HCT116 (cell line): Measurements from ENCODE around the gene FCMR.

ENCODE experiments used
- POLR2AphosphoS5 ChIP-seq: IDR thresholded peaks from 2 replicates; pipeline ENCODE4 v1.6.1; 2011; ENCODE audit warnings: mild to moderate bottlenecking, low read depth, low read length, moderate library complexity
- ZNF274 ChIP-seq: fragments of 200-500 bp; sonication (Bioruptor generic); IDR thresholded peaks from 2 replicates; pipeline ENCODE4 v1.6.1; 2014; ENCODE audit warnings: mild to moderate bottlenecking, low read depth, low read length, inconsistent platforms
- TF ChIP-seq, protein P1 (sequence below), 3 experiments: fragments of 200-600 bp in 1 of 3; sonication (generic) in 1 of 3; IDR thresholded peaks in 2 of 3; conservative IDR thresholded peaks in 1 of 3; 2 replicates each; pipeline ENCODE4 v1.5.1; 2012 to 2017; ENCODE audit warnings: low read depth in 2 of 3, low read length in 2 of 3, antibody characterized with exemption in 1 of 3, borderline replicate concordance in 1 of 3, control low read depth in 1 of 3, mild to moderate bottlenecking in 1 of 3, mixed read lengths in 1 of 3, mixed run types in 1 of 3, moderate library complexity in 1 of 3; ENCODE audit not compliant: insufficient read depth in 1 of 3

DNA sequence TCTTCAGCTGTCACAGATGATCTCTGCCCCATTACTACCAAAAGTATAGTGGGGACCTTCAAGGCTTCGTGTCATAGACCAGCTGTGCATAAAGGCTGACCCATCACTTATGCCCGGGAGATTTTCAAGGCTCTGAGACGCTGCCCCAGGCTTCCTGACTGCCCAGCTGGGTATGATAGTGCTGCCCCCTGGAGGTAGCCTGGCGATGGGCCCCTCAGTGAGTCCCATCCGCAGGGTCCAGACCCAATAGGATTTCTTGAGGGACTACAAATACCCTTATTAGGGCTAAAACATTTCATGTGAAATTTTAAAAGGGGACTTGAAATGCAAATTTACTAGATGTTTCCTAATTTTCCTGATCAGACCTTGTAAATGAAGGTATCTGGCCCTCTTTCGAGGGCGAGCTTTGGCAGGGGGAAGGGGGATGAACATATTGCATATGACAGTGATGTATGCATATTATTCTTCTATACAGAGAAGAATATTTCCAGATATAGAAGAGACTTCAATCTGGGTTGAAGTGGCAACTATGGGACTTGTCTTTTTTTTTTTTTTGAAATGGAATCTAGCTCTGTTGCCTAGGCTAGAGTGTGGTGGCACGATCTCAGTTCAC, 11.7 kb upstream of the FCMR start:
- TF ChIP-seq POLR2AphosphoS5 (no peak), ZNF274 (no peak)
- TF ChIP-seq, protein P1, sequence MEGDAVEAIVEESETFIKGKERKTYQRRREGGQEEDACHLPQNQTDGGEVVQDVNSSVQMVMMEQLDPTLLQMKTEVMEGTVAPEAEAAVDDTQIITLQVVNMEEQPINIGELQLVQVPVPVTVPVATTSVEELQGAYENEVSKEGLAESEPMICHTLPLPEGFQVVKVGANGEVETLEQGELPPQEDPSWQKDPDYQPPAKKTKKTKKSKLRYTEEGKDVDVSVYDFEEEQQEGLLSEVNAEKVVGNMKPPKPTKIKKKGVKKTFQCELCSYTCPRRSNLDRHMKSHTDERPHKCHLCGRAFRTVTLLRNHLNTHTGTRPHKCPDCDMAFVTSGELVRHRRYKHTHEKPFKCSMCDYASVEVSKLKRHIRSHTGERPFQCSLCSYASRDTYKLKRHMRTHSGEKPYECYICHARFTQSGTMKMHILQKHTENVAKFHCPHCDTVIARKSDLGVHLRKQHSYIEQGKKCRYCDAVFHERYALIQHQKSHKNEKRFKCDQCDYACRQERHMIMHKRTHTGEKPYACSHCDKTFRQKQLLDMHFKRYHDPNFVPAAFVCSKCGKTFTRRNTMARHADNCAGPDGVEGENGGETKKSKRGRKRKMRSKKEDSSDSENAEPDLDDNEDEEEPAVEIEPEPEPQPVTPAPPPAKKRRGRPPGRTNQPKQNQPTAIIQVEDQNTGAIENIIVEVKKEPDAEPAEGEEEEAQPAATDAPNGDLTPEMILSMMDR (IDR thresholded peaks at IDR 0.05 in 2 of 3, conservative IDR thresholded peaks at IDR 0.05 in 1 of 3; ENCODE audit: borderline replicate concordance in 1 of 3, insufficient read depth in 1 of 3, low read depth in 2 of 3, low read length in 2 of 3) = peak; percentile 64 to 93 (median 87); a peak in 5 of 6 replicates
